Ovary (tissue), 3 donors: ENCODE results near the gene C3orf18.

Source experiments
- CTCF ChIP-seq, 3 donors: fragments of 450-650 bp in 2 of 3; fragments of 200-600 bp in 1 of 3; IDR thresholded peaks; one replicate each; pipeline versions ENCODE4 v1.5.1 to v1.8.0; 2016 to 2022; ENCODE audit warnings: antibody characterized with exemption in 3 of 3, mild to moderate bottlenecking in 1 of 3
- EP300 ChIP-seq: sonication (generic); formaldehyde crosslinking; IDR thresholded peaks from one replicate; pipeline ENCODE4 v1.6.1; 2017; ENCODE audit warnings: antibody characterized with exemption
- POLR2A ChIP-seq: fragments of 450-650 bp; IDR thresholded peaks from one replicate; pipeline ENCODE4 v1.6.1; 2017; ENCODE audit warnings: antibody characterized with exemption, mild to moderate bottlenecking, moderate library complexity
- donor health status: DM: no; HTN: no; CAD: no.

GRCh38 chr3:50588759-50589433 is 21.3 kb upstream of the C3orf18 start:
- TF ChIP-seq CTCF (IDR thresholded peaks at IDR 0.05), result no peak
- no peak for TF ChIP-seq POLR2A
- TF ChIP-seq EP300, result no peak
